GM23248 (cell line): ENCODE measurements around the gene PRPSAP2.

ENCODE experiments used
- EZH2 ChIP-seq: fragments of 200-600 bp; sonication (generic); IDR thresholded peaks from 2 replicates; pipeline ENCODE4 v1.6.1; 2018; ENCODE audit warnings: antibody characterized with exemption, mild to moderate bottlenecking; ENCODE audit not compliant: insufficient read depth, poor library complexity, severe bottlenecking
- EZH2phosphoT487 ChIP-seq: fragments of 200-600 bp; sonication (generic); IDR thresholded peaks from 2 replicates; pipeline ENCODE4 v1.6.1; 2018; ENCODE audit warnings: antibody characterized with exemption, moderate library complexity, mild to moderate bottlenecking, low read depth; ENCODE audit not compliant: insufficient read depth

DNA sequence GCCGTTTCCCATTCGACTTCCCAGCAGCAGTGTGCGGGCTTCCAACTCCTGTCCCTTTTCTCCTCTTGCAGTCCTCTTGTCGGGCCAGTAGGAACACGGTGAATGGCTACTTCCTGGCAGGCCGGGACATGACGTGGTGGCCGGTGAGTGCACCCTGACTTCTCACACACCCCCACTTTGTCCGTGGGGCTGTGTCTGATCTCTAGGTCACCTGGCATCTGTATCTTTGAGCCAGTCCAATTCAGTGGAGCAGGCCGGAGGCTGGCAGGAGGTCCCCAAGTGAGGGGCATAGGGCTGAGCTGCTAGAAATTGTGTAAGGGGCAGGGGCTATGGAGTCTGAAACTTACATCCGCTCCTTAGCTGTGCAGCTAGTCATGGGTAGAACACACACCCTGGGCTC lies 100.7 kb downstream of the PRPSAP2 start:
- TF ChIP-seq EZH2phosphoT487: no peak
- no peak for TF ChIP-seq EZH2
